ENCODE results near the gene MFAP1. TPM values are rescaled to one million over a fixed set of nuclear protein-coding genes. Genes with fewer than 3 reads are reported as not detected.
"Not testable (repeated sequence)": the region's sequence is repeated elsewhere in the genome, so short reads cannot be mapped to it uniquely, and the experiment has no call there.

Gene MFAP1
- total and polyA plus RNA-seq, 4 donors = 12.5 to 21.8 (median 16.7) TPM

DNA sequence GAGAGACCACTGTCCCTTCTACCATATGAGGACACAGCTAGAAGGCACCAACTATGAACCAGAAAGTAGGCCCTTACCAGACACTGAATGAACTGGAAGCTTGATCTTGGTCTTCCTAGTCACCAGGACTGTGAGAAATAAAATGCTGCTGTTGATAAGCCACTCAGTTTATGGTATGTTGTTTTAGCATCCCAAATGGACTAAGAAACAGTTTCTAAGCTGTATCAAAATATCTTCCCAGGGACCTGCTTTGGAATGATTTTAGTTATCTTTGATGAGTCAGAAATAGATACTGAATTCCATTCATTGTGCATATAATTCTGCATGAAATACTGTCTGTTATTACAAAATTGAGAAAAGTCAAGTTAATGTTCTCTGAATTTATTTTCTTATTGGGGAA, 20.9 kb upstream of the MFAP1 start:
- Histone ChIP-seq H3K9ac (ENCODE audit: insufficient read depth in 1 of 2, low read length in 2 of 2) (no peak overlapping the region), H3K36me3 (ENCODE audit: control insufficient read depth in 4 of 4, insufficient read depth in 4 of 4, low read length in 4 of 4) (peaks cover 0 to 9% (median 3%) of the 10 kb centered on the region in 4 donors), H3K9me3 (ENCODE audit: control insufficient read depth in 4 of 4, insufficient read depth in 3 of 4, low read length in 3 of 4) (no peaks in the 10 kb centered on the region), H3K27ac (ENCODE audit: low read depth in 1 of 2, low read length in 1 of 2) (no peak overlapping the region), H3K4me1 (ENCODE audit: control insufficient read depth in 5 of 5, insufficient read depth in 5 of 5, low read length in 5 of 5) (no peaks in the 10 kb centered on the region), H3K4me3 (no peak overlapping the region), H3K27me3 (ENCODE audit: control insufficient read depth in 3 of 3, insufficient read depth in 3 of 3, low read length in 2 of 3) (no peaks in the 10 kb centered on the region)
- no peak for DNase-seq
- no peak for ATAC-seq (ENCODE audit: insufficient read depth, low FRiP score)
- no peak for TF ChIP-seq CTCF (IDR thresholded peaks at IDR 0.05; ENCODE audit: control extremely low read depth, extremely low read depth)

DNA sequence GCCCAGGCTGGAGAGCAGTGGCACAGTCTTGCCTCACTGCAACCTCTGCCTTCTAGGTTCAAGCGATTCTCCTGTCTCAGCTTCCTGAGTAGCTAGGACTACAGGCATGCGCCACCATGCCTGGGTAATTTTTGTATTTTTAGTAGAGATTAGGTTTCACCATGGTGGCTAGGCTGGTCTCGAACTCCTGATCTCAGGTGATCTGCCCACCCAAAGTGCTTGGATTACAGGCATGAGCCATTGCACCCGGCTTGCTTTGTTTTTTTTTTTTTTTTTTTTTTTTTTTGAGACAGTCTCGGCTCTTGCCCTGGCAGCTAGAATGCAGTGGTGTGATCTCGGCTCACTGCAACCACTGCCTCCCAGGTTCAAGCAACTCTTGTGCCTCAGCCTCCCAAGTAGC, 8.0 kb upstream of the MFAP1 start:
- not testable (repeated sequence) for H3K36me3 ChIP-seq (ENCODE audit: control insufficient read depth in 4 of 4, insufficient read depth in 4 of 4, low read length in 4 of 4); ATAC-seq (ENCODE audit: insufficient read depth, low FRiP score); H3K4me3 ChIP-seq; DNase-seq; H3K27ac ChIP-seq (ENCODE audit: low read depth in 1 of 2, low read length in 1 of 2); H3K9me3 ChIP-seq (ENCODE audit: control insufficient read depth in 4 of 4, insufficient read depth in 3 of 4, low read length in 3 of 4); H3K4me1 ChIP-seq (ENCODE audit: control insufficient read depth in 5 of 5, insufficient read depth in 5 of 5, low read length in 5 of 5); H3K9ac ChIP-seq (ENCODE audit: insufficient read depth in 1 of 2, low read length in 2 of 2); H3K27me3 ChIP-seq (ENCODE audit: control insufficient read depth in 3 of 3, insufficient read depth in 3 of 3, low read length in 2 of 3)
- 91 to 96% methylated on average over 6 of the region's 6 CpGs for WGBS, 2 donors

DNA sequence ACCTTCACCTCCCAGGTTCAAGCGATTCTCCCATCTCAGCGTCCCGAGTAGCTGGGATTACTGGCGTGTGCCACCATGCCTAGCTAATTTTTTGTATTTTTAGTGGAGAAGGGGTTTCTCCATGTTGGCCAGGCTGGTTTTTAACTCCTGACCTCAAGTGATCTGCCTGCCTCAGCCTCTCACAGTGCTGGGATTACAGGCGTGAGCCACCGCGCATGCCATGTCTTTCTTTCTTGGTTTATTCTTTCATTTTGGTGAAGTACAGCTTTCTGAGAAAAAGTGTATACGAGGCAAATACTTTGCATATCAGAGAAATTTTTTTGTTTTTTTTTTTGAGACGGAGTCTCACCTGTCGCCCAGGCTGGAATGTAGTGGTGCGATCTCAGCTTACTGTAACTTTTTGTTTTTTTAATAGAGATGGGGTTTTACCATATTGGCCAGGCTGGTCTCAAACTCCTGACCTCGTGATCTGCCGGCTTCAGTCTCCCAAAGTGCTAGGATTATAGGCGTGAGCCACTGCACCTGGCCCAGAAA, 7.1 kb upstream of the MFAP1 start:
- peaks cover 0 to 14% (median 2%) of the 10 kb centered on the region in 5 donors for H3K4me1 ChIP-seq (ENCODE audit: control insufficient read depth in 5 of 5, insufficient read depth in 5 of 5, low read length in 5 of 5)
- H3K36me3 ChIP-seq (ENCODE audit: control insufficient read depth in 4 of 4, insufficient read depth in 4 of 4, low read length in 4 of 4); H3K27ac ChIP-seq (ENCODE audit: low read depth in 1 of 2, low read length in 1 of 2); H3K4me3 ChIP-seq; ATAC-seq (ENCODE audit: insufficient read depth, low FRiP score); H3K27me3 ChIP-seq (ENCODE audit: control insufficient read depth in 3 of 3, insufficient read depth in 3 of 3, low read length in 2 of 3); H3K9me3 ChIP-seq (ENCODE audit: control insufficient read depth in 4 of 4, insufficient read depth in 3 of 4, low read length in 3 of 4); DNase-seq; H3K9ac ChIP-seq (ENCODE audit: insufficient read depth in 1 of 2, low read length in 2 of 2): not testable (repeated sequence)
- 93 to 96% methylated on average over 14 of the region's 14 CpGs for WGBS, 2 donors

- H3K36me3 ChIP-seq (ENCODE audit: control insufficient read depth in 4 of 4, insufficient read depth in 4 of 4, low read length in 4 of 4); H3K9me3 ChIP-seq (ENCODE audit: control insufficient read depth in 4 of 4, insufficient read depth in 3 of 4, low read length in 3 of 4); DNase-seq; H3K4me3 ChIP-seq; ATAC-seq (ENCODE audit: insufficient read depth, low FRiP score); H3K27ac ChIP-seq (ENCODE audit: low read depth in 1 of 2, low read length in 1 of 2); H3K9ac ChIP-seq (ENCODE audit: insufficient read depth in 1 of 2, low read length in 2 of 2); H3K27me3 ChIP-seq (ENCODE audit: control insufficient read depth in 3 of 3, insufficient read depth in 3 of 3, low read length in 2 of 3): not testable (repeated sequence)
- WGBS, 2 donors = 96 to 97% methylated on average over 9 of the region's 9 CpGs
- peaks cover 0 to 19% (median 3%) of the 10 kb centered on the region in 5 donors for H3K4me1 ChIP-seq (ENCODE audit: control insufficient read depth in 5 of 5, insufficient read depth in 5 of 5, low read length in 5 of 5)
Measured at GRCh38 chr15:43830691-43831275, 6.3 kb upstream of the MFAP1 start.

- not testable (repeated sequence) for H3K27ac ChIP-seq (ENCODE audit: low read depth in 1 of 2, low read length in 1 of 2); H3K36me3 ChIP-seq (ENCODE audit: control insufficient read depth in 4 of 4, insufficient read depth in 4 of 4, low read length in 4 of 4); H3K9ac ChIP-seq (ENCODE audit: insufficient read depth in 1 of 2, low read length in 2 of 2); DNase-seq; ATAC-seq (ENCODE audit: insufficient read depth, low FRiP score); H3K4me3 ChIP-seq; H3K27me3 ChIP-seq (ENCODE audit: control insufficient read depth in 3 of 3, insufficient read depth in 3 of 3, low read length in 2 of 3); H3K9me3 ChIP-seq (ENCODE audit: control insufficient read depth in 4 of 4, insufficient read depth in 3 of 4, low read length in 3 of 4)
- peaks cover 0 to 19% (median 3%) of the 10 kb centered on the region in 5 donors for H3K4me1 ChIP-seq (ENCODE audit: control insufficient read depth in 5 of 5, insufficient read depth in 5 of 5, low read length in 5 of 5)
- 95 to 96% methylated on average over 9 of the region's 9 CpGs for WGBS, 2 donors
Measured at GRCh38 chr15:43829951-43830540, 5.6 kb upstream of the MFAP1 start.
